HG03025 (cell line): ENCODE measurements around the gene KSR1.

Source experiments
- ATAC-seq: cut with Tn5 transposase; IDR thresholded peaks from one replicate; pipeline ENCODE4 v1.9.1; 2021; ENCODE audit warnings: mild to moderate bottlenecking, moderate library complexity; ENCODE audit not compliant: unreplicated experiment, low FRiP score

The KSR1 gene

GRCh38 chr17:27530764-27531391 lies 74.6 kb downstream of the KSR1 start:
- ATAC-seq: no peak

GRCh38 chr17:27531469-27531961 lies 75.3 kb downstream of the KSR1 start:
- no peak for ATAC-seq

GRCh38 chr17:27532269-27533263 lies 76.3 kb downstream of the KSR1 start:
- no peak for ATAC-seq

GRCh38 chr17:27533874-27534815 lies 77.9 kb downstream of the KSR1 start:
- ATAC-seq: no peak

GRCh38 chr17:27535178-27535928 lies 79.1 kb downstream of the KSR1 start:
- no peak for ATAC-seq

GRCh38 chr17:27535975-27536374 lies 79.7 kb downstream of the KSR1 start:
- no peak for ATAC-seq

GRCh38 chr17:27536781-27537180 lies 80.5 kb downstream of the KSR1 start:
- ATAC-seq: no peak

- no peak for ATAC-seq
Measured at GRCh38 chr17:27538156-27538955, 82.1 kb downstream of the KSR1 start.

- ATAC-seq: no peak
Measured at GRCh38 chr17:27539152-27539551, 82.9 kb downstream of the KSR1 start.

- ATAC-seq: no peak
Measured at GRCh38 chr17:27539794-27540317, 83.6 kb downstream of the KSR1 start.

- no peak for ATAC-seq
Measured at GRCh38 chr17:27540318-27541101, 84.3 kb downstream of the KSR1 start.

- ATAC-seq: no peak
Measured at GRCh38 chr17:27541301-27542023, 85.2 kb downstream of the KSR1 start.

GRCh38 chr17:27542841-27543463 lies 86.7 kb downstream of the KSR1 start:
- no peak for ATAC-seq

GRCh38 chr17:27543464-27543856 lies 87.2 kb downstream of the KSR1 start:
- ATAC-seq: no peak

- ATAC-seq: no peak
Measured at GRCh38 chr17:27543958-27544349, 87.7 kb downstream of the KSR1 start.

- peak; percentile 84 for ATAC-seq
Measured at GRCh38 chr17:27544350-27545131, 88.3 kb downstream of the KSR1 start.
